HuH-7 (cell line): ENCODE results near the gene MYH9.

Experiments used
- DNase-seq: peaks from one replicate; pipeline ENCODE4 v3.0.0; 2011; ENCODE audit warnings: low spot score

MYH9 gene

GRCh38 chr22:36348760-36349159 is 39.0 kb downstream of the MYH9 start:
- no peak for DNase-seq

DNA sequence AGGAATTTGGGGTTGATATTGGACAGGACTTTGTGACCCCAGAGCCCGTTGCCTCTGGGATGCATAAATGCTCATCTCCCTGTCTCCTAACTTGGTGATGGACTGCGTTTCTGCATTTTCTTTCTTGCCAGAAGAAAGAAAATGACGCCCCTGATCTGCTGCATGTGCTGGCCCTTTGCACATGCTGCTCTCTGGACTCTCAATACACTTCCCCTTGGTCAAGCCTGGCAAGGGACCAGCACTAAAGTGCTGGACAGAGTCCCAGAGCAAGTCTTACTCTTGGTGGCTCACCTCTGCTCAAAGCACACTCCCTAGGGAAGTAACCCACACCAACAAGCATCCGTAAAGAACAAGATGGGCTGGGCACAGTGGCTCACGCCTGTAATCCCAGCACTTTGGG is 40.7 kb downstream of the MYH9 start:
- DNase-seq: no peak

DNA sequence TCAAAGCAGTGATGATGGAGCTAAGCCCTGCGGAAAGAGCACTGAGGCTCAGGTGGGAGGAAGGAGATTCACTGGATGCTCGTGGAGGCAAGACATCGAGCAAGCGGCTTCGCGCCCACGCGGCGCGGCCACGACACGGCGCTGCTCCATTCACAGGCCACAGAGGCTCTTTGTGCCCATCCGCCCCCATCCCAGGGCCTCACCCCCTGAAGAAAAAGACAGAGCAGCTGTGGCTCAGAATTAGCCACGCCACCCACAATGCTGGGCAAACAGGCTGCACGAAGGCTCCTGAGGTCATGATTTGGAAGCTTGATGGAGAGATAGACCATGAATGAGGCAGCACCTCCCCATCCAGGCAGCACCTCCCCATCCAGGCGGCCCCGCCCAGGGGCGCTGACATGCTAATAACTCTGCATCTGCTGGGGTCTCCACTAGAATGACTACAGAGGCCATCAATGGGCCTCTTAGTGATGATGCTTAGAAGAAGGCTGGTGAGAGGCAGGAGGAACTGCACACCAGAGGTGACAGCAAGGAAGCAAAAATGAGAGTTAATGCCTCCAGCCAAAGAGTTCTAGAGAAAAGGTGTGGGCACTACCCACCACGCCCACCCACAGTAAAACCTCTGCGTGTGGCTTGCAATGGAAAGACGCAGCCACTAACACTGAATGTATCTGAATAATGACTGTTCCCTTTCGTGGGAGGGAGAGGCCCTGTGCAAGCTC is 43.5 kb downstream of the MYH9 start:
- DNase-seq: no peak

DNA sequence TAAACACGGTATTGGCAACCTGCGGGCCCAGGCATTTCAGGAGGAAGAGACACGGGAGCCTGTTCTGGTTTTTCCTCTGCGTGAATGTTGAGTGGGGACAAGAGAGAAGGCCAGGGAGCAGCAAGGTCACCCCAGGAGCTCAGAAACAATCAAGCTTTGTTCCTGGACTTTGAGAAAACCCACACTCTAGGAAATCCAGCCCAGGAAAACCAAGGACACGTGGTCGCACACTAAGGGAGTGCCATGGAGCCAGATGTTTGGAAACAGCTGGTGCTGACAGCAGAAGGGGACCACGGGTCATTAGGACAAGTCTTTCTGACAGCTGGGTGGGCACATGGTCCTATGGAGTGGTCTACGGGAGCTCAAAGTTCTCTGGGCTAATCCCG is 44.1 kb downstream of the MYH9 start:
- no peak for DNase-seq

DNA sequence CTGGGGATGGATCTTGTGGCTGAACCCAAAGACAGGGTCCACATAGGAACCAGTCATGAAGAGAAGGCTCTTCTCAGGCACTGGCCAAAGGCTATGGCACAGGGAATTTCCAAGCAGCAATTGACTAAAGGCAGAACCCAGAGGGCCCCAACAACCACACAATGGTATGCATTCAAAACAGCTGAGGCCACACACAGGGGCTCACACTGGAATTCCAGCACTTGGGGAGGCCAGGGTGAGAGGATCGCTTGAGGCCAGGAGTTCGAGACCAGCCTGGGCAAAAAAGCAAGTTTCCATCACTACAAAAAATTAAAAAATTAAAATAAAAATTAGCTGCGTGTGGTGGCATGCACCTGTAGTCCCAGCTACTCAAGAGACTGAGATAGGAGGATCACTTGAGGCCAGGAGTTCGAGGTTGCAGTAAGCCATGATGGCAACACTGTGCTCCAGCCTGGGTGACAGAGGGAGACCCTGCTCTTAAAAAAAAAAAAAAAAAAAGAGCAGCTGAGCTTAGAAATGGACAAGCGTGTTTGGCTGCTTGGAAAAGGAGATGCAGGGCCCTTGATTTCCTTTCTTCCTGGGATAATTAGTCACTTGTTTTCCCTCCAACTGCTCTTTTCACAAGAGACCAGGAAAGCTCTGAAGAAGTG is 44.6 kb downstream of the MYH9 start:
- no peak for DNase-seq

GRCh38 chr22:36341640-36342041 is 46.1 kb downstream of the MYH9 start:
- no peak for DNase-seq

- DNase-seq: peak; percentile 72
Measured at GRCh38 chr22:36340621-36341020, 47.1 kb downstream of the MYH9 start.

DNA sequence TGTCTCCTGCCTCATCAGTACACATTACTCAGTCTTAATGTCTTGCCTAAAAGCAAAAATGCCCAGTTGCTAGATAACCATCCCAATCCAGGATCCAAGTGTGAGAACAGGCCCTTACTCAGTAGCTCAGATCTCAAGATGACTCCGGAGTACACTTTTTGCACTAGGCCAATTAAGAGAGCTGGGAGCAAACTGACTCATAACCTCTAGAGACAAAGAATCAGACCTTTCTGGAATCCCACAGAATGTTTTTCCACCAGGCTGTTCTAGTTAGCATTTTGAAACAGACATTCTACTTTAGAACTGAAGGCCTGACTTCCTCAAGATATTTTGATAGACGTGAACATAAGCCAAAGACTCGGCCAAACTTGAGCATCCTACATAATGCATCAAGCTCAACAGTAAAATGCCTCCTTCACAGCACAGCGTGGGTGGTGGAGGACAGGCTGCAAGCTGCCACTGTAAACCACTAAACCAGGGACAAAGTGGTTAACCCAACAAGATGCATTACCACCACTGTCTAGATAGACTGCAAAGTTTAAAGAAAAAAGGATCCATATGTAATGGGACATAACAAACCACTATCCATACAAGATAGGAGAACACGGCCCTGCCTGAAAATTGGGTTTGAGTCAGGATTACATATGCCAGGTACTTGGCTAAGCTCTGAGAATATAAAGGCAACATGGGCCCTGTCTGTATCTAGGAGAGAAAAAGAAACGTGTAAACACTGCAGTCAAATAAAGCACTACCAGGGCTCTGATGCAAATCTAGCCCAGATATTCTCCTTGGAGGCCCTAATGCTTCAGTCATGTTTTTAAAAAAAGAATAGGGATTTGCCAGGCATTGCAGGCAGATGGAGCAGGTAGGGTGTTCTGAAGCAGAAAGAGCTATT is 48.3 kb downstream of the MYH9 start:
- DNase-seq: no peak

DNA sequence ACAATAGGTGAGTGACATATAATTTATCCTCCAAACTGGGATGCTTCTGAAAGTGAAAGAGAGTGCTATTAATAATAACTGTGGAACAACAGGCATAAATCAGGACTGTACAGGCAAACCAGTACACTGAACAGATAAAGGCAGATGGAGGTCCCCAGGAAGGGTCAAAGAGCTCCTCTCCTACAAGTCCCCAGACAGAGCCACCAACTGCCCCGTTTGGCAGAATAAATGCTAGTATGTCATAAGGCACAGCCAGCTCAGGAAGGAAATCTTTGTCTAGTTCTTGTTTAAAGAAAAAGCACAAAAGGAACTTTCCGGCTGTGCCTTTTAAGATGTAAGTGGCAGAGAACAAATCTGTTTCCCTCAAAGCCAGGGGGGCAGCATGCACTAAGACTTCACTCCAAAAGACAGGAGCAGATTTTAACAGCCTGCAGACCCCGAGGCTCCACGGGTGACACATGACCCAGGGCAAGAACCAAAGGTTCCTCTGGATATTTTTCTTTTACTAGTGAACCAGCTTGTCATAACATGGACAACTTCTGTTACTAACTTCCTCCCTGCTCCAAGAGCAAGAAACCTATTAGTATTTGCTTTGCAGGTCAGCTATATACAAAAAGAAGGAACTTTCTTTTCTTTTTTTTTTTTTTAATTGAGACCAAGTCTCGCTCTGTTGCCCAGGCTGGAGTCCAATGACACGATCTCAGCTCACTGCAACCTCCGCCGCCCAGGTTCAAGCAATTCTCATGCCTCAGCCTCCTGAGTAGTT is 50.2 kb downstream of the MYH9 start:
- no peak for DNase-seq

DNA sequence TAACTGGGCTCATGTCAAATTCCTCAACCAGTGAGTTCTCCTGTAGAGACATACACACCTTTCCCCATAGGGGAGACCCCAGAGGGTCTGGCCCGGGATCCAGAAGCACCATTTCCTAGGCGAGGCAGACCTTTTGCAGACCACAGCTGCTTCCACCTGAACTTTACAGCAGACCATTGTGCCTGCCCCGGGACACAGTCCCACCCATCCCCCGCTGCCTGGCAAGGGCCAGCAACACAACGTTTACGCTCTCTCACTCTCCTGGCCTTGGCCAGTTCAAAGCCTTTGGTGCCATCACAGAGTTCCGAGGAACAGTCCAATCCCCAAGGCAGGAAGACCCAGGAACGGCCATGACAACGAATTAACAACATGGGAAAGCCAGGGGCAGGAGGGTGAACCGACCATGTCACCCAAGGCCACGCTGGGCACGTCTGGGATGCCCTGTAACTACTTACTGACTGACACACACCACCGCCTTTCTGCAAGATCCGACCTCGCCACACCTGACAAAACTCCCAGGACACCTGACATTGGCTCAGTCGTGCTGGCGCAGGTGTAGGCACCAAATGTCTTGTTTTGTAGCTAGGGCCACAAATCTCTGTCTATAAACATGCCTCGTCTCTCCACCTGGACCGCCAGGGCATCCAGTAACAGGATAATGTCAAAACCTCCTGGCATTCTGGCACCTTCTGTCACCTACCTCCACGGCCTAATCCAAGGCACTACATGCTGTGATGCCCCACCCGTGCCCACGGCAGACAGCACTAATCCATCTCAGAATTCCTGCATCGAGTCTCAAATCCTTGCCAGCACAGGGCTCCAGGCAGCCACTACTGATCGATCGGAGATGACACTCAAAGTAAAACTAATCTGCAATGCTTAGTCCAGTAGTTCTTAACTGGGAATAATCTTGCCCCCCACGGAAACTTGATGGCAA is 51.3 kb downstream of the MYH9 start:
- no peak for DNase-seq

DNA sequence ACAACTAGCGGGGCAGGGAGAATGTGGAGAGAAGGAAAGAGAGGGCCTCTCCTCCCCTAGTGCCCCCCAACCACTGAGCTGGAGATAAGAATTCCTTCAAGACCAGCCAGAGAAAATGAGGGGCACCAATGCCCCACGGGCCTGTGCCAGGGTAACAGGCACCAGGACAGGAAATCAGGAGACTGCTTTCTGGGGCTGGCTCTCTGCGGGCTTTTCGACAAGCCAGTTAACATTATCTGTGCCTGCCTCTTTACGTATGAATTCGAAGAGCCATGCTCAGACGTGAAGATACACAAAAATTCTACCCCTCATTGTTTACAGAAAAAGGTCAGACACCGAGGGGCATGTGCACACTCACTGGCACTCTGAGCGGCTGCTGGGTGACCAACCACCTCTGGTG is 52.1 kb downstream of the MYH9 start:
- no peak for DNase-seq

DNA sequence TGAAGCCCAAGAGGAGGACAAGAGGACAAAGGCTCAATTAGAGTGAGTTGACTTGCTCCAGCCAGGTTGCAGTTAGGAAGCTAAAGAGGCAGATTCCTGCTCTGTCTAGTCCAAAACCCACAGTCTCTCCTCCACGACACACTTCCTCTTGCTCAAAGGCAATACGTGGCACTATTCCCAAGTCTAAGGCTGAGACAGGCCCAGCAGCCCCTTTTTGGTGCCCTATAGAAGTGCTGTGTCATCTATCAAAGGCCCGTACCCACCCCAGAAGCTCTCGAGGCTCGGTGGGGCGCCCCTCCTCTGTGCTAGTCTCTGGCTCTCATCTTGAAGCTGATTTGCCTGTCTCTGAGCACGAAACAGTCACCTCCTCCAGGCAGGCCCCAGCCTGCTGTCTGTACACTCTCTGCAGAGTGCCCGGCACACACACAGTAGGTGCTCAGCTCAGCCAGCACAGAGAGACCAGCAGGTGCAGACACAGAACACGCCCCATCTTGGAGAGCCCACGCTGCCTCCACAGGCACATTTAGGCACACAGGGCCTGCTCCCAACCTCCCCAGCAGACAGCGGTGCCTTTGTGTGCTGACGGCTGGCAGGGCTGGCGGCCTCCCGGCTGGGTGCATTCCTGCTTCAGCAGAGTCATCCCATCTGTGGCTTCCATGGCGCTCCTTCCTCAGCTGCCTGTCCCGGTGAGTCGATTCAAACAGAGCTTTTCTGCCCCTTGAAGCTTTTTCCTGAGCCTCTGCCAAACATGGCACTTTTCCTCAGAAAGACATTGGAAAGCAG is 52.8 kb downstream of the MYH9 start:
- DNase-seq: no peak

DNA sequence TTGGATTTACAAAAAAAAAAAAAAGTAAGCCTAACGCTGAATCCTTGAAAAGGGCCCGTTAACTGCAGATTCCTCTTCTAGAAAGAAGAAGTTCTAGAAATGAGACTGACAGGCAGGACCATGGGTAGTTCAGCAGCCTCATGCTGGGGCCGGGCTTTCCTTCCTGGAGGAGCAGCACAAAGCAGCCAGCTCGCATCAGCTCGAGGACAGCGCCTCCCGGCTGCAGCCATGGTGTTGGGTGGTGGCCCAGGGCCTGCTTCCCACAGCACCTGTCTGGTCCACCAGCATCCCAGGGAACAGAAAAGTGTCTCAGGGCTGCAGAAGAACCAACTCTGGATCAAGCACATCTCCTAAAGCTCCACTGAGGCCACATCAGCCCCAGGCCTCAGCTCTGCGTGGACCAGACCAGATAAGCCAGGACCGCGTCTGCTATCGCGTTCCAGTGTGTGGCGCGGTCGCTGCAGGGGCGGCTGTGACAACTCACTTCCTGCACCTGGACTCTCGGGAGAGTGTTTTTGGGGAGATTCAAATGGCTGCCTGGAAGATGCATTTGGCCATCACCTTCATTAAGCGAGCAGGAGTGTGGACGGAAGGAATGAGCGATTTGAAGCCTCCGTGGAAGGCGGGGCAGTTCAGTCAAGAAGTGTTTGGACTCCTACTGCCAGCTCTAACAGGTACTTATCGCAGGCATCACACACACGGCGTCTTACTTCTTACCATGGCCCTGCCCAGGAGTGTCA is 53.5 kb downstream of the MYH9 start:
- DNase-seq: no peak

- no peak for DNase-seq
Measured at GRCh38 chr22:36333644-36334043, 54.1 kb downstream of the MYH9 start.

DNA sequence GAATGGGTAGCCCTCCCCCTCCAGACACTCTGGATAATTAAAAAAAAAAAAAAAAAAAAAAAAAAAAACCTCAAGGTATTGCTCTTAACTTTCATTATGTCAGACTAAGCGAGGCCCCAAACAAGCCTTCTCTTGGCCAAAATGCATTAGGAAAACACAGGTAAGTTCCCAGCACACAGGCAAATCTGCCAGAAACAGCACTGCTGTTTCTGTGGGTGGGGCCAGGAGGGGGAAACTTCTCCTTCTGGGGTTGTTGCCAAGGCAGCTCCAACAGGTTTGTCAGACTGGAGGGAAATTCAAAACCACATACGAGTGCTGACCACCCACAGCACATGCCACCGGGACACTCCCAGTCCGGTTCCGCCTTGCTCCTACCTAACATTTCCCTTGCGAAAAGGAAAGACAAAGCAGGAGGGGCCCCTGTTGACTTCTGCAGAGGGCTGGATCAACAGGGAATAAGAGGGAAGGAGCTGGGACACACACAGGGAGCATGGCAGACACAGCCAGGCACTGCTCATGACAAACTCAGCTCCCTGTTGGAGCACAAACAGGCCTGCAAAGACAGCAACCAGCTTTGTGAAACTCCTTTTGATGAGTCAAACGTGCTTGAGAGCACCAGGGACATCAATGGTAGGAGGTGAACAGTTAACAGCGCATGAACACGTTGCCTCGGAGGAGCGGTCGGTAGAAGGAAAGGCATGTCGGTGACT is 55.0 kb downstream of the MYH9 start:
- no peak for DNase-seq

GRCh38 chr22:36331912-36332622 is 55.7 kb downstream of the MYH9 start:
- no peak for DNase-seq

DNA sequence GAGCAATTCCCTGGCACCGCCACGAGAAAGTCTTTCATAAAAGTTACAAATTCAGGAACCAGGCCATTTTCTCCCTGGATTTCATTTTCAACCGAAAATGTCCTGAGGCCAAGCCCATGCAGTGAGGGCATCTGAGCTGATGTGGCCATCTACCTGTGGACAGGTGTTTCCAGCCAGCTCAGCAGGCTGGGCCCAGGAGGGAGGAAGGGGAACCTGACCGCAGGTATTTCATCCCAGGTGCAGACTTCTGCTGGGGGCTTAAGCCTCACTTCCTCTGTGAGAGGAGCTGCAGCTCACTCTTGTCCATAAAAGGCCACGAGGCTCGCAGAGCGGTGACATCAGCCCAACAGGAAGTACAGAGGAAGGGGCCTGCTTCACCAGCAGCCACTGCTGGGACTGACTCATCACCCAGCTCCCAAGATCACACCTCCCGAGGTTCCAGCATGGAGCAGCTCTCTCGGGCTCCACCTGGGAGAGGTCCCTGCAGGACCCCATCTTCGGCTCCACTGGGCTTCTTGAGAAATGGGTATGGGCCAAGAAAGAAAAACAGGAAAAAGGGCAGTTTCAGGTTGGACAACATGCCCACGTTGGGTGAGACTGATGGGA is 56.4 kb downstream of the MYH9 start:
- DNase-seq: no peak
